Measurements from ENCODE around the gene GFM2.
"Not testable (repeated sequence)": the region's sequence is repeated elsewhere in the genome, so short reads cannot be mapped to it uniquely, and the experiment has no call there.

The GFM2 gene

DNA sequence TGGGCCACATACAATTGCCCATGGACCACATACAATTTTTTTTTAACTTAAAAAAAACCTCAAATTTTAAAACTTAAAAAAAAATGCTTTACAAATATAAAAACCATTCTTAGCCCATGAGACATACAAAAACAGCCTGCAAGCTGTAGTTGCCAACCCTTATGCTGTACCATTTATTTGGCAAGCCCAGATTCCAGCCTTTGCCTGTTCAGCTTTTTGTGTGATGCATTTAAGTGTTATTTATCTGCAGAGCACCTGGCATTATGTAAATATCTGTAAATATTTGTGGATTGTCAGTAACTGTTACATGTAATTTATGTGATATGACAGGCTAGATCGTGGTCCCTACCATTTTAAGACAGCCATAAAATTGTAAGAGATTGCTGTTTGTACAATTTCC lies 49.3 kb downstream of the GFM2 start:
- DNase-seq (ENCODE audit: low read depth): no peak

DNA sequence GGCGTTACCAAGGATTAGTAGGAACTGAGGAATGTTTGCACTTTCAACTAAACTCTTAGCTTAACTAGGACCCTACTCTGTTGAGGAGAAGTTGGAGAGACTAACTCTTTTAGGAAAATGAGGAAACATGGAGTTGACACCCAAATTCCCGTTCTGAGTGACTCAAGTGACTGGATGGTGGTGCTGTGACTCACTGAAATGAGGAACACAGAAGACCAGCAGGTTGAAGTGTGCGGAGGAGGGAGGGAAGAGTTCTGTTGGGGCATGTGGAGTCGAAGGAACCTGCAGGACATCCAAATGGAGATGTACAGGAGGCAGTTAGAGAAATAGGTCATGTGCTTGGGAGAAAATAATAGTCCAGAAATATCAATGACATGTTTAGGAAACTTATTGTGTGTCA lies 73.7 kb downstream of the GFM2 start:
- DNase-seq (ENCODE audit: low read depth): no peak

DNA sequence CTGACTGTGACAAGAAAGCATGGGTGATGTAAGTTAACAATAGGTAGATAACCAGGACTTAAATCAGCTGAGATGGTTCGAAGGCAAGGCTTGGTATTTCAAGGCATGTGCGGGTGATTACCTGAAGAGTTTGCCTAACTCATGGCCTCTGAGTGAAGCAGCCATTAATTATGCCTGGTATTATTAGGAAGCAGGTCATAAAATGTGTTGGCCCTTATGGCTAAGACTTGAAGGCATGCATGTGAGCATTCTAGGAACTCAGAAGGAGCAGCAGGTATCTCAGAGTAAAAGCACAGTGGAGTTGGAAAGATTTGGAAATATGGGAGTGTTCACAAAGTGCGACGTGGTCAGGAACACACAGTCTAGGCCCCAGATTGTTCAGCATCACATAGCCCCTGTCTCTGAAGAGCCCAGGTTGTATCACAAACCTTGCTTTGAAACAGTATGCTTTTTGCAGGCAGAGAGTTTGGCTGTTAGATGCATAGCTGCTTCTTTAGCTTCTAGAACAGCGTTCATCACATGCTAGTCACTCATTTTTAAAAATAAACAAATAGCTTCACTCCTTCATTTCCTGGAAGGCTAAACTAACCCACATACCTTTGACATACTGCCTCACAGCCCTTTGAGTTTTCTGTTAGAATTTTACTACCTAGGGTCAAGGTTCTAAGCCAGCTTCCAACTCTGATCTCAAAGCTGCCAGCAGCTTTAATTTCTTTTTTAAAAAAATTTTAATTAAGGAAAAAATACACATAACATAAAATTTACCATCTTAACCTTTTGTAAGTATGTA lies 79.8 kb downstream of the GFM2 start:
- no peak for DNase-seq (ENCODE audit: low read depth)

DNA sequence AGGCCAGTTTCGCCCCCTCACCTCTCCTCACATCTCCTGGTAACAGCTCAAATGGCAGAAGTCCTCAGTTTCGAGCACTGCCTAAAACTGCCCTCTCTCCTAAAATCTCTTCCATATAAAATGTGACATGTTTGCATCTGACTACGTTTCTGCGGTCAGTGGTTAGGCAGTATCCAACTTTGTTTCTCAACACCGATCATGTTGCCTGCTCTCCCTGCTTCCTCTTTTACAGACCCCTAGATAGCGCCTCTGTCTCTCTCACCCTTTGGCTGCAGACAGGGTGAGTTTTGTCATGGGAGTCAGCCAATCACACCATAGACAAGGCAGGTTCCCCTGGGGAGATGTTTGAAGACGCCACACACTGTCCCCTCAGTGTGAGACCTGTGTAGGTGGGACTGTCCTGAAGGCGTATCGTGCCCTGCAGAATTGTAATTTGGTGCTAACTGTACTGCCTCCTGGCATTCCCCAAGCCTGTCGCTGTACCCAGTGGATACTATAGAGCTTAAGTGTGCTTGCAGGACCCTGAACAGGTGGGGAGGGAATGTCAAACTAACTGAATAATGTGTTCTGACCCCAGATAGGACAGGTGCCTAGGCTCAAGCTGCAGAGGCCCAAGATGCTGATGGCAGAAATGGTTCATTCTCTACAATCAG lies 80.8 kb downstream of the GFM2 start:
- no peak for DNase-seq (ENCODE audit: low read depth)

DNA sequence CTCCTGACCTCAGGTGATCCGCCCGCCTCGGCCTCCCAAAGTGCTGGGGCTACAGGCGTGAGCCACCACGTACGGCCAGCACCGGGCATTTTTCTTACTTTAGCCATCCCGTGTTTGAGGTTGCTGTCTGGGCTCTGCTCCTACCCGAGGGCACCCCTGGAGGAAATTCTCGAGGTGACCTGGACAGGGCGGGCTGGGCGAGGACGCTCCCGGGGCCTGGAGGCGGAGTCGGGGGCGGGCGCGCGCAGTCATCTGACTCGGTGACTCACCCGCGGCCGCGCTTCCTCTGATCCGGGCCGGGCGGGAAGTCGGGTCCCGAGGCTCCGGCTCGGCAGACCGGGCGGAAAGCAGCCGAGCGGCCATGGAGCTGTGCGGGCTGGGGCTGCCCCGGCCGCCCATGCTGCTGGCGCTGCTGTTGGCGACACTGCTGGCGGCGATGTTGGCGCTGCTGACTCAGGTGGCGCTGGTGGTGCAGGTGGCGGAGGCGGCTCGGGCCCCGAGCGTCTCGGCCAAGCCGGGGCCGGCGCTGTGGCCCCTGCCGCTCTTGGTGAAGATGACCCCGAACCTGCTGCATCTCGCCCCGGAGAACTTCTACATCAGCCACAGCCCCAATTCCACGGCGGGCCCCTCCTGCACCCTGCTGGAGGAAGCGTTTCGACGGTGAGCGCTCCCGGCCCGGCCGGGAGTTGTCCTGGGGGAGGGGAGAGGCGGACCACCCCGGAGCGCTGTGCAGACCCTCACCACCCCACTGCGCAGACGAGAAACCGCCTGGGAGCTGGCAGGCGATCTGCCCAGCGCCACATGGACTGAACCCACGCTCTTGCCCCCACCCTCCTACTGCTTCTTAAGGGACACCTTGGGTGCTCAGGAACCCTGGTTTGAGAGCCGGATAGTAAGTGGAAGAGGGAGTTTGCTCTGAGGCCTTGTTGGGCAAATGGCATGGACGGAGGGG lies 81.7 kb downstream of the GFM2 start, which contains the start of gene HEXB:
Gene HEXB (plus strand): TSS at position 334 of the 952 bp plus-strand sequence. CDS start 28 bp downstream, at position 362.
- DNase-seq (ENCODE audit: low read depth): no peak

DNA sequence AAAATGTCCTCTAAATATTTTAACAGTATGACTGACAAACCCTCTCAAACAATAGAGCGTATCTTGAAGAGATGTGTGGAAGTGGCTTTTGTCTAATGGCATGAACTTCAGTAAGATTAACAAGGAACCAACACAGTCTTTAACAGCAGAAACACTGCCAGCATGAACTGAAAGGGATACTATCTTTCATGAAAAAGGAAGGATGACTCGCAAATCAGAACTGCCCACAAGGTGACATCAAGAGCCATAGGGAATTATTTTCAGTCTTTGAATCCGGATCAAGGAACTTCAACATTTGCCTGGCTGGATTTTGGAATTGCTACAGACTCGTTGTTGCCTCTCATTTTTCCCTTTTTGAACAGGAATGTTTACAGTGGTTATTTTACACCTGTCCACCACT lies 87.0 kb downstream of the GFM2 start:
- DNase-seq (ENCODE audit: low read depth): no peak

DNA sequence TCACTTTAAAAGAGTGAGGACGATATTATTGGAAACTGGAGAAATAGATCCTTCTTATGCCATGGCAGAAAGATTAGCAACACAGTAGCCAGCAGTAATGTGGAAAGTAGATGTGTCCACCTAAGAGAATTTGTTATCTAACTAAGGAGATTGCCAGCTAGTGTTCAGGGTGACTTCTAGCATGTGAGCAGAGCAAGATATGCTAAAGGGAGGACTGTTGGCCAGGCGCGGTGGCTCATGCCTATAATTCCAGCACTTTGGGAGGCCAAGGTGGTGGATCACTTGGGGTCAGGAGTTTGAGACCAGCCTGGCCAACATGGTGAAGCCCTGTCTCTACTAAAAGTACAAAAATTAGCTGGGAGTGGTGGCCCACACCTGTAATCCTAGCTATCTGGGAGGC lies 87.6 kb downstream of the GFM2 start:
- DNase-seq (ENCODE audit: low read depth): not testable (repeated sequence)

DNA sequence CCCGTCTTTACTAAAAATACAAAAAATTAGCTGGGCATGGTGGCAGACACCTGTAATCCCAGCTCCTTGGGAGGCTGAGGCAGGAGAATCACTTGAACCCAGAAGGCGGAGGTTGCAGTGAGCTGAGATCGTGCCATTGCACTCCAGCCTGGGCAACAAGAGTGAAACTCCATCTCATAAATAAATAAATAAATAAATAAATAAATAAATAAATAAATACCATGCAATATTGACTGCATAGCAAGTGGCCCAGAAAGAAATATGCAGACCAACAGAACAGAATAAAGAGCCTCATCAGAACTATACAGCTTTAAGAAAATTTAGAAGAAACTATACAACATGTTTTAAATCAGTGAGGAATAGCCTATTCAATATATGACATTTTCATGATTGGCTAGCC lies 88.8 kb downstream of the GFM2 start:
- DNase-seq (ENCODE audit: low read depth): not testable (repeated sequence)

DNA sequence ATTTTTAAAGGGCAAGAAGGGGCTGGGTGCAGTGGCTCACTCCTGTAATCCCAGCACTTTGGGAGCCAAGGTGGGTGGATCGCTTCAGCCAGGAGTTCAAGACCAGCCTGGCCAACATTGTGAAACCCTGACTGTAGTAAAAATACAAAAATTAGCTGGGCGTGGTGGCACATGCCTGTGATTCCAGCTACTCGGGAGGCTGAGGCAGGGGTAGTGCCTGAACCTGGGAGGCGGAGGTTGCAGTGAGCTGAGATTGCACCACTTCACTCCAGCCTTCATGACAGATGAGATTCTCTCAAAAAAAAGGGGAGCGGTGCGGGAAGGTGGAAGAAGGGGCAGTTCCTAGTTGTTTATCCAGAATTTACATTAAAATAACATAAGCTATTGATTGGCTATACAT lies 90.5 kb downstream of the GFM2 start:
- not testable (repeated sequence) for DNase-seq (ENCODE audit: low read depth)

DNA sequence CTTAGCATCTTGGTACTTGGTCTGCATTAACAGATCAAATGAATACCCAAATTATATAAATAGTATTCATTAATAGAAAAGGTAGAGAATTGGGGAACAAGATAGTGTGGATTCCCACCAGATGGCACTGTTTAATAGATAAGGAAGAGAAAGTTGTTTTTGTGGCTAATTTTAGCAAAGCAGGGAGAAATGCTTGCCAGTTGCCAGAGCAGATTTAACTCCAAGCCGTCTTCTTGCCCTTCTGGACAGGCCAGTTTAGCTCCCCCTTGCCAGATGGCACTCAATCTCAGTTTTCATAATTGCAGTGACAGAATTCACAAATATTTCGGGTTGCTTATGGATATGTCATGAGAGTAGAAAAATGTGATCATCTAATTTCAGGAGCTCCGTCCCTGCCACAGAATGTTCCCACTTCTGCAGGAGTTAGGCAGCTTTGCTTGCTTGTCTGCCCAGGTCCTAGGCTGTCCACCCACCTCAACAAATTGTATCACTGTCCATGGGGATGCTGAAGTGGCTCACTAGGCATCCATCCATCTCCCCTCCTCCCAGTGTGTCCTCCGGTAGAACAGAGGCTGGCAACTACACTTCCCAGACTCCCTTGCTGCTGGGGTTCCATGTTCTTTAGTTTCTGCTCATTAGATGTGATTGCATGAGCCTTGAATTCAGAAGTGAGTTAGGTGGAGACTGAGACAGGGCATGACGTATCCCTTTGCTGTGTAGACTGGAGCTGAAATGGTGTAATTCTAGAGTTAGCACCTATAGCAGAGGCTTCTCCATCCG lies 93.7 kb downstream of the GFM2 start:
- DNase-seq (ENCODE audit: low read depth): no peak

DNA sequence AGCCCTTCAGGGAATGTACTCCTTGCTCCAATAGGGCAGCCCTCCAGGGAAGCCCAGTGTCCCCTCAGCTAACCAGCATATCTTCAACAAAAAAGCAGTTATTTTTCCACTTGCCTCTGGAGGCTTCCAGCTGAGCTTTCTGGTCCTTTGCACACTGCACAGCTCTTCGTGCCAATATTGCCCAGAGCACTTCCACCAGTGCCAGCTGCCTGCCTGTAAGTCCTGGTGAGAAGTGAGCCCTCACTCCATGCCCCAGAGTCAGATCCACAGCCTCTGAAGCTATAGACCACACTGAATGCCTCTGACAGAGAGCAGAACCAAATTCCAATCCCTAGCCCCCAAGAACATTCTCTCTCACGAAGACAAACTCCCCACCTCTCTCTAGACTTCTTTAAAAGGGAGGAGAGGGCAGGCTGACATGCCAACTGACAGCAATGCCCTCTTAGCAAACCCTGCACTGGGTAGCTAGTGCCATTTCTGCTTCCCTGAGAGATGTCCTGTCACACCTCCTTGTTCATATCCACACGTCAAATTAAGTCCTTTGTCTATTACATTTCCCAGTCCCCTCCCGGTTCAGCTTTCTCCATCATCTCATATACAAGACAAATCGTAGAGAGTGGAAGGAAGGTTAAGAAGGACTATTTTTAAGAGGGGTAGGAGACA lies 94.6 kb downstream of the GFM2 start:
- DNase-seq (ENCODE audit: low read depth): no peak

All from HS-27A (cell line).